Esophagus squamous epithelium (tissue), 5 donors: Measurements from ENCODE around the gene TSG101. TPM values are rescaled to one million over a fixed set of nuclear protein-coding genes. Genes with fewer than 3 reads are reported as not detected.

ENCODE experiments used
- DNase-seq: peaks from one replicate; lab custom pipeline; 2025; lab: John Stamatoyannopoulos, UW
- H3K27ac ChIP-seq, 4 donors: fragments of 200-600 bp; sonication (generic); one replicate each; pipeline ENCODE4 v1.5.1; 2016 to 2019; ENCODE audit warnings: mild to moderate bottlenecking in 1 of 4
- H3K27me3 ChIP-seq, 4 donors: fragments of 200-600 bp; sonication (generic); 1 replicate in 3 of 4; 2 replicates in 1 of 4; pipeline versions ENCODE4 v1.5.1 to v1.6.0; 2017 to 2021; ENCODE audit warnings: antibody characterized with exemption in 1 of 4
- H3K36me3 ChIP-seq, 3 donors: fragments of 200-600 bp; sonication (generic); one replicate each; pipeline ENCODE4 v1.5.1; 2016 to 2019
- H3K4me1 ChIP-seq, 3 donors: fragments of 200-600 bp; sonication (generic); one replicate each; pipeline ENCODE4 v1.5.1; 2017 to 2019
- H3K4me3 ChIP-seq, 4 donors: fragments of 200-600 bp; sonication (generic); 1 replicate in 3 of 4; 2 replicates in 1 of 4; pipeline ENCODE4 v1.5.1; 2016 to 2019; ENCODE audit warnings: mild to moderate bottlenecking in 2 of 4, moderate library complexity in 1 of 4
- H3K9me3 ChIP-seq, 3 donors: fragments of 200-600 bp; sonication (generic); one replicate each; pipeline ENCODE4 v1.5.1; 2016 to 2019
- CTCF ChIP-seq, 6 experiments: fragments of 450-650 bp in 4 of 6; fragments of 200-600 bp in 2 of 6; sonication (generic) in 2 of 6; IDR thresholded peaks; one replicate each; pipeline ENCODE4 v1.5.1; 2016 to 2019; ENCODE audit warnings: antibody characterized with exemption in 6 of 6, mild to moderate bottlenecking in 4 of 6, moderate library complexity in 4 of 6
- POLR2A ChIP-seq, 4 donors: fragments of 450-650 bp; IDR thresholded peaks; one replicate each; pipeline ENCODE4 v1.6.1; 2017; ENCODE audit warnings: antibody characterized with exemption in 4 of 4, mild to moderate bottlenecking in 4 of 4, moderate library complexity in 3 of 4
- WGBS, 2 donors: methylation state at CpG; one replicate each; pipeline ENCODE4 v1.1.5; 2018; 5-methylcytosine and 5-hydroxymethylcytosine counted together
- intact Hi-C: fragments of 100-400 bp; cut with DNase I; formaldehyde crosslinking; loops from one replicate; pipeline ENCODE4 v1.15.0; 2022
- total RNA-seq, 4 donors: library from RNA; depleted of rRNA; stranded (reverse); fragments of >200 nt; gene quantifications; one replicate each; pipeline ENCODE4 v1.1.0, GENCODE V29; 2016
- donor health status: DM: yes; HTN: yes; CAD: no.

TSG101 gene
- 100 to 1,000 TPM in 2 of 4 donors, 10 to 100 TPM in 2; 76.5 to 114 (median 89.2) TPM for total RNA-seq

GRCh38 chr11:18526521-18527296 lies at the start of gene TSG101:
Gene TSG101 (minus strand): TSS chr11:18526942. CDS start chr11:18526816, 126 bp downstream.
- peak within 1 kb of the TSS; percentile 70 to 98 (median 90) for H3K4me3 ChIP-seq
- H3K4me1 ChIP-seq: peaks cover 0 to 61% (median 17%) of the 10 kb centered on the region in 3 donors
- WGBS, 2 donors: 0% methylated on average over 28 to 44 of the region's 57 CpGs
- peak; percentile 78 for DNase-seq
- no peaks in the 10 kb centered on the region for H3K9me3 ChIP-seq
- intact Hi-C loops: no loop called here
- H3K27me3 ChIP-seq: no peaks in the 10 kb centered on the region
- TF ChIP-seq POLR2A (IDR thresholded peaks at IDR 0.05): peak in 3 of 4 donors; percentile 67 to 89 (median 76)
- TF ChIP-seq CTCF (IDR thresholded peaks at IDR 0.05): no peak
- peaks cover 0 to 17% (median 0%) of the 10 kb centered on the region in 3 donors for H3K36me3 ChIP-seq
- peak within 1 kb of the TSS; percentile 96 to 99 (median 98) for H3K27ac ChIP-seq

- WGBS, 2 donors: 55 to 76% methylated on average over 1 of the region's 1 CpG
- DNase-seq: no peak
These were observed 48.6 kb upstream of the TSG101 start for GRCh38 chr11:18575361-18575760.

GRCh38 chr11:18567081-18567480 lies 40.3 kb upstream of the TSG101 start:
- H3K27me3 ChIP-seq: no peaks in the 10 kb centered on the region
- H3K27ac ChIP-seq: no peak overlapping the region
- no peak overlapping the region for H3K4me3 ChIP-seq
- peaks cover 0 to 93% (median 10%) of the 10 kb centered on the region in 3 donors for H3K36me3 ChIP-seq
- no peaks in the 10 kb centered on the region for H3K9me3 ChIP-seq
- DNase-seq: no peak
- 74 to 76% methylated on average over 3 of the region's 3 CpGs for WGBS, 2 donors
- TF ChIP-seq CTCF (IDR thresholded peaks at IDR 0.05) (no peak), POLR2A (IDR thresholded peaks at IDR 0.05) (no peak)
- no peaks in the 10 kb centered on the region for H3K4me1 ChIP-seq
- intact Hi-C loops: no loop called here

More at GRCh38 chr11:18575361-18575760, 48.6 kb upstream of the TSG101 start:
- H3K36me3 ChIP-seq: peaks cover 0 to 82% (median 12%) of the 10 kb centered on the region in 3 donors
- TF ChIP-seq POLR2A (IDR thresholded peaks at IDR 0.05) (no peak), CTCF (IDR thresholded peaks at IDR 0.05) (no peak)
- H3K4me3 ChIP-seq: no peak overlapping the region
- no peaks in the 10 kb centered on the region for H3K27me3 ChIP-seq
- peaks cover 0 to 6% (median 0%) of the 10 kb centered on the region in 3 donors for H3K4me1 ChIP-seq
- H3K9me3 ChIP-seq: no peaks in the 10 kb centered on the region
- intact Hi-C loops: no loop called here
- no peak overlapping the region for H3K27ac ChIP-seq

- intact Hi-C loops: no loop called here
- no peak for TF ChIP-seq CTCF (IDR thresholded peaks at IDR 0.05)
- TF ChIP-seq POLR2A (IDR thresholded peaks at IDR 0.05): no peak
- H3K4me3 ChIP-seq: no peak overlapping the region
- H3K9me3 ChIP-seq: no peaks in the 10 kb centered on the region
- H3K27ac ChIP-seq: no peak overlapping the region
- peaks cover 0 to 93% (median 10%) of the 10 kb centered on the region in 3 donors for H3K36me3 ChIP-seq
- DNase-seq: no peak
- no peaks in the 10 kb centered on the region for H3K27me3 ChIP-seq
- H3K4me1 ChIP-seq: no peaks in the 10 kb centered on the region
These were observed 39.7 kb upstream of the TSG101 start for GRCh38 chr11:18566406-18566805.

- Histone ChIP-seq H3K4me3 (no peak overlapping the region), H3K36me3 (peaks cover 0 to 95% (median 10%) of the 10 kb centered on the region in 3 donors), H3K4me1 (no peaks in the 10 kb centered on the region), H3K27ac (no peak overlapping the region), H3K9me3 (no peaks in the 10 kb centered on the region), H3K27me3 (no peaks in the 10 kb centered on the region)
- TF ChIP-seq CTCF (IDR thresholded peaks at IDR 0.05) (no peak), POLR2A (IDR thresholded peaks at IDR 0.05) (no peak)
- DNase-seq: no peak
- intact Hi-C loops: no loop called here
These were observed 37.4 kb upstream of the TSG101 start for GRCh38 chr11:18564149-18564548.
